ENCODE results near the gene BTNL3. TPM values are rescaled to one million over a fixed set of nuclear protein-coding genes. Genes with fewer than 3 reads are reported as not detected.

Gene BTNL3
- total and polyA plus RNA-seq, 4 donors, result 0.47 to 1.8 (median 0.71) TPM; not detected in 1

GRCh38 chr5:180982008-180982741 lies 6.5 kb upstream of the BTNL3 start:
- TF ChIP-seq CTCF (IDR thresholded peaks at IDR 0.05; ENCODE audit: control extremely low read depth, extremely low read depth), result no peak
- WGBS, 2 donors, result 68 to 75% methylated on average over 21 to 23 of the region's 23 CpGs

DNA sequence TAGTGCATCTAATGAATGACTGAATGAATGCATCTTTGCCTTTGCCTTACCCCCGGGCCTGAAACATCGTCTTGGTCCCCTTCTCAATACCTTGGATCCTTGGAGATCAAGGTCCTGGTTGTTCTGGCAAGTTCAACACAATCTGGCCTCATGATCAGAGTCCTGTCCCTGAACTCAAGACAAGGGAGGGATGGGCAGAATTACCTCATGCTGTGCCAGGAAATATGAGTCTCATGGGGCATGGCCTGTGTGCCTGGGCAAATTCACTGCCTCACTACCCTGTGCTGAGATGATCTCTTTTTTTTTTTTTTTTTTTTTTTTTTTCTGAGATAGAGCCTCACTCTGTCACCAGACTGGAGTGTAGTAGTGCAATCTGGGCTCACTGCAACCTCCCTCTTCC lies 630 bp upstream of the BTNL3 start:
- H3K9ac ChIP-seq (ENCODE audit: insufficient read depth in 1 of 2, low read length in 2 of 2), result no peak overlapping the region
- no peak overlapping the region for H3K4me3 ChIP-seq
- WGBS, 2 donors, result 89 to 95% methylated on average over 2 of the region's 2 CpGs
- DNase-seq, result no peak
- no peaks in the 10 kb centered on the region for H3K36me3 ChIP-seq (ENCODE audit: control insufficient read depth in 4 of 4, insufficient read depth in 4 of 4, low read length in 4 of 4)
- H3K27me3 ChIP-seq (ENCODE audit: control insufficient read depth in 3 of 3, insufficient read depth in 3 of 3, low read length in 2 of 3), result no peaks in the 10 kb centered on the region
- ATAC-seq (ENCODE audit: insufficient read depth, low FRiP score), result no peak
- H3K4me1 ChIP-seq (ENCODE audit: control insufficient read depth in 5 of 5, insufficient read depth in 5 of 5, low read length in 5 of 5), result no peaks in the 10 kb centered on the region
- no peak overlapping the region for H3K27ac ChIP-seq (ENCODE audit: low read depth in 1 of 2, low read length in 1 of 2)
- TF ChIP-seq CTCF (IDR thresholded peaks at IDR 0.05; ENCODE audit: control extremely low read depth, extremely low read depth), result no peak
- H3K9me3 ChIP-seq (ENCODE audit: control insufficient read depth in 4 of 4, insufficient read depth in 3 of 4, low read length in 3 of 4), result no peaks in the 10 kb centered on the region

More at GRCh38 chr5:180982008-180982741, 6.5 kb upstream of the BTNL3 start:
- ATAC-seq (ENCODE audit: insufficient read depth, low FRiP score), result no peak
- no peaks in the 10 kb centered on the region for H3K4me1 ChIP-seq (ENCODE audit: control insufficient read depth in 5 of 5, insufficient read depth in 5 of 5, low read length in 5 of 5)
- DNase-seq, result no peak
- no peaks in the 10 kb centered on the region for H3K27me3 ChIP-seq (ENCODE audit: control insufficient read depth in 3 of 3, insufficient read depth in 3 of 3, low read length in 2 of 3)
- H3K9ac ChIP-seq (ENCODE audit: insufficient read depth in 1 of 2, low read length in 2 of 2), result no peak overlapping the region
- H3K9me3 ChIP-seq (ENCODE audit: control insufficient read depth in 4 of 4, insufficient read depth in 3 of 4, low read length in 3 of 4), result no peaks in the 10 kb centered on the region
- H3K27ac ChIP-seq (ENCODE audit: low read depth in 1 of 2, low read length in 1 of 2), result no peak overlapping the region
- H3K4me3 ChIP-seq, result no peak overlapping the region
- H3K36me3 ChIP-seq (ENCODE audit: control insufficient read depth in 4 of 4, insufficient read depth in 4 of 4, low read length in 4 of 4), result no peaks in the 10 kb centered on the region

DNA sequence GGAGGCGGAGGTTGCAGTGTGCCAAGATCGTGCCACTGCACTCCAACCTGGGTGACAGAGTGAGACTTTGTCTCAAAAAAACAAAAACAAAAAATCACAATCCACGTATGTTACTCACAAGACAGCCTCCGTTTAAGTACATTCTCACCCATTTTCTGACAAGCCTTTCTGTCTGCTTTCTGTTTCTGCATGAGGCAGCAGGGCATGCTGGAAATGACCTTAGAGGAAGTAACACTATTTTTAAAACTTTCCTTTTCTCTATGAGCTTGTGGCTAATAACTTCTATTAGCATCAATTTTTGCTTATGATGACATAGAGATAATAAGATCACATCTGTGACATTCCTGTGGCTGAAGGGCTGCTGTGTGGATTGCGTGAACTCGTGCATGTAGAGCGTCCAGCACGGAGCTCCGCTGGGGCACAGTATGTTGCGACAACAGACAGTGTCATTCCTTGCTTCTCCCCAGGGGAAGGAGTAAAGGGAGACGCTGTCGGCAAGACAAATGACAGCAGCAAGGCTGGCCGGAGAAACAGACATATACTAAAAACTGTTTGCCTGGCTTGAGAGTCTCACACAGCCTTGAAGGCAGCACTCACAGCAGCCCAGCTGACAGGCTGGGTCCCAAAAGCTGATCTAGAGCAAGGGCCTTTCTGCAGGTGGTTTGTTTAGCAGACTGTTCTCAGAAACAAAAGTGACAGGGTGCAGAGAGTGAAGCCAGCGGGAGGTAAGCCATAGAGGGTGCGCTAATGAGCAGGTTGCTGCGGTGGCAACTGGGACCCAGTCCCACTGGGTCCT lies 1.6 kb downstream of the BTNL3 start:
- Histone ChIP-seq H3K27ac (ENCODE audit: low read depth in 1 of 2, low read length in 1 of 2) (no peak overlapping the region), H3K9ac (ENCODE audit: insufficient read depth in 1 of 2, low read length in 2 of 2) (no peak overlapping the region), H3K4me1 (ENCODE audit: control insufficient read depth in 5 of 5, insufficient read depth in 5 of 5, low read length in 5 of 5) (no peaks in the 10 kb centered on the region), H3K36me3 (ENCODE audit: control insufficient read depth in 4 of 4, insufficient read depth in 4 of 4, low read length in 4 of 4) (no peaks in the 10 kb centered on the region), H3K4me3 (no peak overlapping the region), H3K9me3 (ENCODE audit: control insufficient read depth in 4 of 4, insufficient read depth in 3 of 4, low read length in 3 of 4) (no peaks in the 10 kb centered on the region), H3K27me3 (ENCODE audit: control insufficient read depth in 3 of 3, insufficient read depth in 3 of 3, low read length in 2 of 3) (no peaks in the 10 kb centered on the region)
- DNase-seq (peak in 2 of 3 donors; percentile 1 to 2), ATAC-seq (ENCODE audit: insufficient read depth, low FRiP score) (no peak)
- TF ChIP-seq CTCF (IDR thresholded peaks at IDR 0.05; ENCODE audit: control extremely low read depth, extremely low read depth), result no peak
- 69 to 80% methylated on average over 16 of the region's 16 CpGs for WGBS, 2 donors

All from lung (tissue), 12 donors.